ENCODE data around the gene KTN1. TPM values are rescaled to one million over a fixed set of nuclear protein-coding genes. Genes with fewer than 3 reads are reported as not detected.
A peak's percentile ranks its signal among the peaks of the same experiment; 100 is the strongest.

The KTN1 gene
- total and polyA plus RNA-seq, 2 experiments from 2014 or later = 119 to 225 TPM

- H3F3A ChIP-seq (ENCODE audit: insufficient read depth) = no peaks in the 10 kb centered on the region
- peak; percentile 30 for DNase-seq
- no peaks in the 10 kb centered on the region for H3K9me3 ChIP-seq (ENCODE audit: low read depth)
- in situ Hi-C loops (cut with MboI) = no loop called here
- peaks cover 2% of the 10 kb centered on the region; the same call in 1 of the 2 replicates for H3K79me2 ChIP-seq (ENCODE audit: insufficient read depth)
- H3K36me3 ChIP-seq (ENCODE audit: low read depth) = peaks cover 72% of the 10 kb centered on the region
- no peak overlapping the region for H3K27ac ChIP-seq
- no peaks in the 10 kb centered on the region for H3K27me3 ChIP-seq (replicated peaks; ENCODE audit: insufficient read depth)
- WGBS, 2 experiments (ENCODE audit: low coverage in 1 of 2, low lambda C conversion rate in 2 of 2, missing lambda C conversion rate in 2 of 2) = 86 to 95% methylated on average over 2 of the region's 2 CpGs
- H3K9me2 ChIP-seq (ENCODE audit: insufficient read depth) = no peaks in the 10 kb centered on the region
- no peak overlapping the region for H3K4me3 ChIP-seq
- no peaks in the 10 kb centered on the region for H3K4me1 ChIP-seq (ENCODE audit: insufficient read depth)
- H3K9ac ChIP-seq = no peak overlapping the region
- H4K20me1 ChIP-seq (ENCODE audit: insufficient read depth) = no peaks in the 10 kb centered on the region
- no peak overlapping the region for H3K4me2 ChIP-seq (ENCODE audit: unreplicated experiment)
- TF ChIP-seq EZH2 (IDR thresholded peaks at IDR 0.05; ENCODE audit: insufficient read depth, poor library complexity, severe bottlenecking) = no peak
- no peak for TF ChIP-seq EZH2phosphoT487 (IDR thresholded peaks at IDR 0.05; ENCODE audit: insufficient read depth, low read depth)
- H2AFZ ChIP-seq = no peak overlapping the region
Measured at GRCh38 chr14:55671641-55672040, 91.6 kb downstream of the KTN1 start.

GRCh38 chr14:55673048-55673447 lies 93.0 kb downstream of the KTN1 start:
- Histone ChIP-seq H3F3A (ENCODE audit: insufficient read depth) (no peaks in the 10 kb centered on the region), H4K20me1 (ENCODE audit: insufficient read depth) (no peaks in the 10 kb centered on the region), H3K36me3 (ENCODE audit: low read depth) (peaks cover 63% of the 10 kb centered on the region), H3K27me3 (replicated peaks; ENCODE audit: insufficient read depth) (no peaks in the 10 kb centered on the region), H3K79me2 (ENCODE audit: insufficient read depth) (no peaks in the 10 kb centered on the region), H2AFZ (no peak overlapping the region), H3K4me1 (ENCODE audit: insufficient read depth) (no peaks in the 10 kb centered on the region), H3K4me3 (no peak overlapping the region), H3K9ac (no peak overlapping the region), H3K9me3 (ENCODE audit: low read depth) (no peaks in the 10 kb centered on the region), H3K27ac (no peak overlapping the region), H3K4me2 (ENCODE audit: unreplicated experiment) (no peak overlapping the region), H3K9me2 (ENCODE audit: insufficient read depth) (no peaks in the 10 kb centered on the region)
- in situ Hi-C loops (cut with MboI) = no loop called here
- peak; percentile 6 for DNase-seq
- no peak for TF ChIP-seq EZH2phosphoT487 (IDR thresholded peaks at IDR 0.05; ENCODE audit: insufficient read depth, low read depth)
- TF ChIP-seq EZH2 (IDR thresholded peaks at IDR 0.05; ENCODE audit: insufficient read depth, poor library complexity, severe bottlenecking) = no peak
- WGBS, 2 experiments (ENCODE audit: low coverage in 1 of 2, low lambda C conversion rate in 2 of 2, missing lambda C conversion rate in 2 of 2) = 96 to 100% methylated on average over 2 of the region's 2 CpGs

GRCh38 chr14:55681096-55681495 lies 101.1 kb downstream of the KTN1 start:
- H3K4me1 ChIP-seq (ENCODE audit: insufficient read depth) = peaks cover 9% of the 10 kb centered on the region
- DNase-seq = no peak
- TF ChIP-seq EZH2phosphoT487 (IDR thresholded peaks at IDR 0.05; ENCODE audit: insufficient read depth, low read depth) (no peak), EZH2 (IDR thresholded peaks at IDR 0.05; ENCODE audit: insufficient read depth, poor library complexity, severe bottlenecking) (no peak)
- no peak overlapping the region for H3K4me3 ChIP-seq
- no peaks in the 10 kb centered on the region for H4K20me1 ChIP-seq (ENCODE audit: insufficient read depth)
- H3K36me3 ChIP-seq (ENCODE audit: low read depth) = peaks cover 56% of the 10 kb centered on the region
- 97 to 100% methylated on average over 2 of the region's 2 CpGs for WGBS, 2 experiments (ENCODE audit: low coverage in 1 of 2, low lambda C conversion rate in 2 of 2, missing lambda C conversion rate in 2 of 2)
- H3K9me3 ChIP-seq (ENCODE audit: low read depth) = no peaks in the 10 kb centered on the region
- H3K9ac ChIP-seq = no peak overlapping the region
- peaks cover 15% of the 10 kb centered on the region; the same call in 1 of the 2 replicates for H3F3A ChIP-seq (ENCODE audit: insufficient read depth)
- no peaks in the 10 kb centered on the region for H3K9me2 ChIP-seq (ENCODE audit: insufficient read depth)
- in situ Hi-C loops (cut with MboI) = no loop called here
- no peak overlapping the region for H2AFZ ChIP-seq
- no peaks in the 10 kb centered on the region for H3K79me2 ChIP-seq (ENCODE audit: insufficient read depth)
- H3K27ac ChIP-seq = no peak overlapping the region
- no peaks in the 10 kb centered on the region for H3K27me3 ChIP-seq (replicated peaks; ENCODE audit: insufficient read depth)
- H3K4me2 ChIP-seq (ENCODE audit: unreplicated experiment) = no peak overlapping the region

GRCh38 chr14:55684956-55685584 lies 105.1 kb downstream of the KTN1 start:
- Histone ChIP-seq H3K4me1 (ENCODE audit: insufficient read depth) (peaks cover 16% of the 10 kb centered on the region), H3K36me3 (ENCODE audit: low read depth) (peaks cover 34% of the 10 kb centered on the region), H3K4me2 (ENCODE audit: unreplicated experiment) (no peak overlapping the region), H3F3A (ENCODE audit: insufficient read depth) (peaks cover 22% of the 10 kb centered on the region; the same call in 1 of the 2 replicates), H3K27ac (peak overlapping the region; percentile 26), H3K9me3 (ENCODE audit: low read depth) (no peaks in the 10 kb centered on the region), H2AFZ (no peak overlapping the region), H3K4me3 (no peak overlapping the region), H3K9ac (no peak overlapping the region), H3K27me3 (replicated peaks; ENCODE audit: insufficient read depth) (no peaks in the 10 kb centered on the region), H3K79me2 (ENCODE audit: insufficient read depth) (no peaks in the 10 kb centered on the region), H3K9me2 (ENCODE audit: insufficient read depth) (no peaks in the 10 kb centered on the region), H4K20me1 (ENCODE audit: insufficient read depth) (no peaks in the 10 kb centered on the region)
- 87 to 88% methylated on average over 8 of the region's 8 CpGs for WGBS, 2 experiments (ENCODE audit: low coverage in 1 of 2, low lambda C conversion rate in 2 of 2, missing lambda C conversion rate in 2 of 2)
- TF ChIP-seq EZH2 (IDR thresholded peaks at IDR 0.05; ENCODE audit: insufficient read depth, poor library complexity, severe bottlenecking) (no peak), EZH2phosphoT487 (IDR thresholded peaks at IDR 0.05; ENCODE audit: insufficient read depth, low read depth) (no peak)
- peak; percentile 80 for DNase-seq
- in situ Hi-C loops (cut with MboI) = no loop called here

All from GM23248 (cell line).